Stomach (tissue), 4 donors: Measurements from ENCODE around the gene VAT1.

Experiments used
- CTCF ChIP-seq, 7 experiments: fragments of 450-650 bp in 4 of 7; fragments of 200-600 bp in 3 of 7; sonication (generic) in 3 of 7; IDR thresholded peaks; one replicate each; pipeline ENCODE4 v1.5.1; 2016 to 2019; ENCODE audit warnings: antibody characterized with exemption in 7 of 7, control low read depth in 2 of 7, mild to moderate bottlenecking in 1 of 7
- EP300 ChIP-seq: sonication (generic); formaldehyde crosslinking; IDR thresholded peaks from one replicate; pipeline ENCODE4 v1.6.1; 2017; ENCODE audit warnings: antibody characterized with exemption
- POLR2A ChIP-seq, 4 donors: fragments of 450-650 bp; IDR thresholded peaks; one replicate each; pipeline ENCODE4 v1.6.1; 2016; ENCODE audit warnings: antibody characterized with exemption in 4 of 4, control low read depth in 2 of 4, mild to moderate bottlenecking in 1 of 4, moderate library complexity in 1 of 4
- POLR2AphosphoS5 ChIP-seq, 3 donors: sonication (generic); formaldehyde crosslinking; IDR thresholded peaks; one replicate each; pipeline ENCODE4 v1.6.1; 2016; ENCODE audit warnings: antibody characterized with exemption in 3 of 3

GRCh38 chr17:43026595-43026994 is 4.4 kb upstream of the VAT1 start:
- TF ChIP-seq CTCF (IDR thresholded peaks at IDR 0.05) (no peak), POLR2A (IDR thresholded peaks at IDR 0.05) (no peak), POLR2AphosphoS5 (IDR thresholded peaks at IDR 0.05) (no peak), EP300 (no peak)
